Mammary epithelial cell (primary cell): ENCODE measurements around the gene RNASE12.

Experiments
- CTCF ChIP-seq, 2 donors: IDR thresholded peaks in 1 of 2; conservative IDR thresholded peaks in 1 of 2; 2 replicates each; pipeline ENCODE4 v1.5.1; 2011 to 2012; ENCODE audit warnings: inconsistent platforms in 2 of 2, low read length in 2 of 2, mild to moderate bottlenecking in 2 of 2, control low read depth in 1 of 2, low read depth in 1 of 2; ENCODE audit not compliant: insufficient read depth in 1 of 2; ENCODE audit errors: extremely low read depth in 1 of 2
- EZH2 ChIP-seq: IDR thresholded peaks from 2 replicates; pipeline ENCODE4 v1.6.1; 2012; ENCODE audit warnings: low read length, inconsistent platforms, borderline replicate concordance

DNA sequence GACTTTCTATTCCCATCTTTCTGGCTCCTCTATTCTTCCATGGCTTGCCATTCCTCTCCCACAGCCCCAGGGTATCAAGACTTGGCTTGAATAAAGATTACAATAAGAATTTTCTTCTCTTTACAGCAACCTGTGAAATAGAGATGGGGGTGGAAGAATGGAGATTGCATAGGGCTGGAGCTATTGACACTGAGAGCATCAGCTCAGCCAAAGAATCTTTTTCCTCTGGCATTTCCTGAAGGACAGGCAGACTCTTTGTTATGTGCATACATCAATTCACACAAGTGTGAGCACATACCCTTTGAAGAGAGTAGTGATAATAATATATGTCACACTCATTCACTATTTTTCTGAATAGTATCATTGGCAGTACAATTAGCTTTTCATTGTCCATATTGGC is 8.0 kb downstream of the RNASE12 start:
- TF ChIP-seq CTCF (conservative IDR thresholded peaks at IDR 0.05 in 1 of 2, IDR thresholded peaks at IDR 0.05 in 1 of 2; ENCODE audit: extremely low read depth in 1 of 2, insufficient read depth in 1 of 2, low read depth in 1 of 2, low read length in 2 of 2) = no peak
- TF ChIP-seq EZH2 = no peak
